T-helper 17 cell (primary cell): Measurements from ENCODE around the gene TAF3. TPM values are rescaled to one million over a fixed set of nuclear protein-coding genes. Genes with fewer than 3 reads are reported as not detected.

Experiments used
- ATAC-seq: fragments of 150-1000 bp; cut with Tn5 transposase; 2 replicates; pipeline ENCODE4 v1.10.0; 2021; ENCODE audit warnings: mild to moderate bottlenecking, moderate library complexity
- DNase-seq, 3 donors: peaks; one replicate each; pipeline versions ENCODE4 v3.0.0 to v3.0.0-alpha.2; 2020 to 2021
- H3K9me3 ChIP-seq: one replicate; pipeline ENCODE4 v1.7.0; 2013; ENCODE audit warnings: low read length, mild to moderate bottlenecking; ENCODE audit not compliant: control insufficient read depth, poor library complexity, severe bottlenecking
- H3K27ac Mint-ChIP-seq: one replicate; pipeline ENCODE4 v1.8.0; 2022; ENCODE audit warnings: mild to moderate bottlenecking, moderate library complexity, mixed read lengths
- H3K27me3 Mint-ChIP-seq: one replicate; pipeline ENCODE4 v1.8.0; 2022; ENCODE audit warnings: mixed read lengths
- H3K36me3 Mint-ChIP-seq: one replicate; pipeline ENCODE4 v1.8.0; 2022; ENCODE audit warnings: low read depth, mixed read lengths
- H3K4me1 Mint-ChIP-seq: one replicate; pipeline ENCODE4 v1.8.0; 2022; ENCODE audit warnings: mild to moderate bottlenecking, mixed read lengths
- H3K4me3 Mint-ChIP-seq: one replicate; pipeline ENCODE4 v1.8.0; 2022; ENCODE audit warnings: mild to moderate bottlenecking, moderate library complexity, mixed read lengths
- total RNA-seq, 4 donors: library from RNA in 2 of 4; stranded (reverse) in 2 of 4; gene quantifications; one replicate each; pipeline ENCODE4 v1.2.3 and lab custom pipeline; 2022 to 2026

The TAF3 gene
- total RNA-seq, 2 donors from 2014 or later = 17.0 to 18.4 TPM

GRCh38 chr10:8049045-8049864, 230.9 kb downstream of the TAF3 start:
- Mint-ChIP-seq H3K4me1 (peaks cover 58% of the 10 kb centered on the region), H3K27ac (peak overlapping the region; percentile 86), H3K36me3 (peaks cover 2% of the 10 kb centered on the region), H3K4me3 (peak overlapping the region; percentile 84), H3K27me3 (peaks cover 65% of the 10 kb centered on the region)
- no peaks in the 10 kb centered on the region for H3K9me3 ChIP-seq
- DNase-seq (no peak), ATAC-seq (no peak)

DNA sequence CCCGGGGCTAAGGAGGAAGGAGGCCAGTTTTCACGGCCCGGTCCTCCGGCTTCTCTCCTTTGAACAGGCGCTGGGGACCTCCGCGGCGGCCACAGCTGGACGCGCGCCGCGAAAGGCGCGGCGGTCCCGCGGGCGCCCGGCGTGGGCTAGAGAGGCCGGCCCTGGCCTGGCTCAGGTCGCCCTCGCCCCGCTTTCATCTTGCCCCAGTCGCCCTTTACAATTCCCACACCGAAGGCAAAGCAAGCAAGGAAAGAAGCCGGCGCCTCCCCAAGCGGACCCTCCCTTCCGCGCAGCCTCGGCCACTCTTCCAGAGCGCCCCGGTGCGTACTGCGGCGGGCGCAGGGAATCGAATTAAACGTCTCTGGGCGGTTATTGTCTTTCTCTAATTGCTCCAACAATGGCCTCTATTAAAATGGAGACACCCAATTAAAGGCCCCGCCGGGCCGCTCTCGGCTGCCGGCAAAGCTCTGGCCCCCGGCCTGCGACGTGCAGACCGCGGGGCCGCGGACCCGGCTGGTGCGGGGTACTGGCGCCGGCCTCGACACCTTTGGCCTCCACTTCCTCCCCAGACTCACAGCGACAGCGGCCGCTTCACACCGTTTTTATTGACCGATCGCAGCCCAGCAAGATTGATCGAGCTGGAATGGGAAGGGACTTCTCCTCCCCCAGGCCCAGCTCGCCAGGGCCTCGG, 231.7 kb downstream of the TAF3 start:
- ATAC-seq = no peak
- DNase-seq = no peak
- Mint-ChIP-seq H3K27me3 (peaks cover 58% of the 10 kb centered on the region), H3K4me1 (peaks cover 56% of the 10 kb centered on the region), H3K27ac (peak overlapping the region; percentile 76), H3K4me3 (peak overlapping the region; percentile 84), H3K36me3 (peaks cover 4% of the 10 kb centered on the region)
- H3K9me3 ChIP-seq = no peaks in the 10 kb centered on the region

DNA sequence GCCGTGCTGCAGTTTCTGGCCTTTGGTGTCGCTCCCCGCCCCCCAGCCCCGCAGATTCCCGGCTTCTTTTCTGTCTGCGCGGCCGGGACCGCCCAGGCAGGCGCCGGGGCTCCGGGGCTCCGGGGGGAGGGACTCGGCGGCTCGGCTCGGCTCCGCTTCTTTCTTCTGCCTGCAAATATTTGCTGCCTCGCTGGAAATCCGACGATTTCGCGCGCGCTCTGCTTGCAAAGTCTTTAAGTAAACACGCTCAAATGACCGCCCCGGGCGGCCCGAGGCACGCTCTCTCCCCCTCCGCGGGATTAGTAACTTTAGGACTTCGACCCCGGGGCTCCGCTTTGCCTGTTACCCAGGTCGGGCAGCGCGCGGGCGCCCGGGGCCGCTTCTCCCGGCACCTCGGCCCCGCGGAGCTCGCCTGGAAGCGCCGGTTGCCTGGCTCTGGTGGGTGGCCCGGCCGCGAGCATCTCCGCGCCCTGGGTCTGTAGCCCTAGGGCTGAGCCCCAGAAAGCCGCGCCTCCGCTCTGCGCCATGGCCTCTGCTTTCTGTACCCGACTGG, 232.3 kb downstream of the TAF3 start:
- H3K4me1 Mint-ChIP-seq = peaks cover 51% of the 10 kb centered on the region
- ATAC-seq (no peak), DNase-seq (no peak)
- H3K4me3 Mint-ChIP-seq = peak overlapping the region; percentile 84
- peaks cover 7% of the 10 kb centered on the region for H3K36me3 Mint-ChIP-seq
- no peaks in the 10 kb centered on the region for H3K9me3 ChIP-seq
- peaks cover 51% of the 10 kb centered on the region for H3K27me3 Mint-ChIP-seq
- H3K27ac Mint-ChIP-seq = peak overlapping the region; percentile 76

DNA sequence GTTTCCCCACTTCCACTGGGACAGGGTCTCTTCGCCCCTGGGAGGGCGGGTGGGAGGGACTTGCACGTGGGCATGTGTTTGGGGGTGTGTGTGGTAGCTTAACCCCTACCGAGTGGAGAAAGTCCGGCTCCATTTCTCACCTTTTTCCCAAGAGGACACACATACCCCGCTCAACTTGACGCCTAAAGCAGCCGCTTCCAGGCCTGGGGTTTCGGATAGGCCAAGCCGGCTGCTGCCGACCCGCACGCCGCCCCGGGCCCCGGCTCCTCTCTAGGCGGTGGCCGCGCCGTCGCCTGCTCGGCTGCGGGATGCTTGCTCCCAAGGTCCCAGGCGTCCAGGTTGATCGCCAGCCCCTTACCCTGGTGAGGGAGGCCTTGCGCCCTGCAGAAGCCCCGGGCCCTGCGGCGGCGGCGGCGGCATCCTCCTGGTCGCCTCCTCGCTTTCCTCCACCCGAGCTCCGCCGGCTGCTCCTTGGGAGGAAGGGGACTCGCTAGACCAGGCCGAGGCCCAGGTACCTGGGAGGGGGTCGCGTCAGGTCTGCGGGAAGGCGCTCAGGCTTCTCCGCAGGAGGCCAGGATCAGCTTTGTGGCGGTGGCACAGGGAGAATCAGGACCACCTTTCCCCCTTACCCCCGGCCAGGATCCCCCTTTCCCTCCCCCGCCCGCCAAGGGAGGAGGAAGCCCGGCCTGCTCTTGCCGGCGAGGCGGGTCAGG, 233.0 kb downstream of the TAF3 start:
- H3K4me3 Mint-ChIP-seq = peak overlapping the region; percentile 84
- H3K36me3 Mint-ChIP-seq = peaks cover 7% of the 10 kb centered on the region
- no peak for DNase-seq
- H3K4me1 Mint-ChIP-seq = peaks cover 45% of the 10 kb centered on the region
- ATAC-seq = no peak
- peaks cover 45% of the 10 kb centered on the region for H3K27me3 Mint-ChIP-seq
- H3K9me3 ChIP-seq = no peaks in the 10 kb centered on the region
- peak overlapping the region; percentile 76 for H3K27ac Mint-ChIP-seq

GRCh38 chr10:8051851-8052257, 233.5 kb downstream of the TAF3 start:
- ATAC-seq (no peak), DNase-seq (peak in 1 of 3 donors; percentile 5)
- H3K9me3 ChIP-seq = no peaks in the 10 kb centered on the region
- H3K36me3 Mint-ChIP-seq = peaks cover 12% of the 10 kb centered on the region
- H3K27ac Mint-ChIP-seq = peak overlapping the region; percentile 99
- H3K4me3 Mint-ChIP-seq = peak overlapping the region; percentile 97
- peaks cover 39% of the 10 kb centered on the region for H3K27me3 Mint-ChIP-seq
- peaks cover 41% of the 10 kb centered on the region for H3K4me1 Mint-ChIP-seq

- Mint-ChIP-seq H3K4me3 (peak overlapping the region; percentile 97), H3K27me3 (peaks cover 33% of the 10 kb centered on the region), H3K27ac (peak overlapping the region; percentile 99), H3K4me1 (peaks cover 40% of the 10 kb centered on the region), H3K36me3 (peaks cover 13% of the 10 kb centered on the region)
- no peaks in the 10 kb centered on the region for H3K9me3 ChIP-seq
- no peak for ATAC-seq
- DNase-seq = peak in 1 of 3 donors; percentile 4
These were observed 234.1 kb downstream of the TAF3 start for GRCh38 chr10:8052341-8052955.

DNA sequence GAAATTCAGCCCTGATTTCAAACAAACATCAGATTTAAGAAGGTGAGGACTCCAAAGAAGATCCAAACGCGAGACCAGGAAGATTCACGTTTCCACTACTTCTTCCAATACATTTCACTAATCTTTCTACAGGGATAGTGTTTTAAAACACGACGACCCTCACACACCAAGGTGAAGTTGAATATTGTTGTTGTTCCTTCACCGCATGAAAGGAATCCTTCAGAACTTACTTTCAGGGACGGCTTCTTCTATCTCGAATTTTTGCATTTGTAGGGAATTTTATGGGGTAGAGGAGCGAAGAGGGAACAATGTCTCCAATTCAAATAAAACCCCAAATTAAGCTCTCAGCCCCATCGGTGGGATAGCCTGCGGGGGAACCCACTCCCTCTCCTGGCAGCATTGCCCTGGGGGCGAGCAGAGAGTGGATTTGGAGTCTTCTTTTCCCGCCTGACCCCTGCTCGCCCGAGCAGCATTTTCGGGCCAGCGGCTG, 234.7 kb downstream of the TAF3 start:
- no peak for ATAC-seq
- no peaks in the 10 kb centered on the region for H3K9me3 ChIP-seq
- H3K27me3 Mint-ChIP-seq = peaks cover 28% of the 10 kb centered on the region
- H3K36me3 Mint-ChIP-seq = peaks cover 13% of the 10 kb centered on the region
- H3K4me1 Mint-ChIP-seq = peaks cover 42% of the 10 kb centered on the region
- H3K27ac Mint-ChIP-seq = peak overlapping the region; percentile 99
- H3K4me3 Mint-ChIP-seq = peak overlapping the region; percentile 97
- DNase-seq = no peak

- H3K9me3 ChIP-seq = no peaks in the 10 kb centered on the region
- peaks cover 21% of the 10 kb centered on the region for H3K27me3 Mint-ChIP-seq
- peaks cover 13% of the 10 kb centered on the region for H3K36me3 Mint-ChIP-seq
- ATAC-seq (peak; percentile 64), DNase-seq (peak; percentile 89 to 95 (median 93))
- peaks cover 42% of the 10 kb centered on the region for H3K4me1 Mint-ChIP-seq
- H3K27ac Mint-ChIP-seq = peak overlapping the region; percentile 99
- H3K4me3 Mint-ChIP-seq = peak overlapping the region; percentile 97
These were observed 235.3 kb downstream of the TAF3 start for GRCh38 chr10:8053446-8054243.

DNA sequence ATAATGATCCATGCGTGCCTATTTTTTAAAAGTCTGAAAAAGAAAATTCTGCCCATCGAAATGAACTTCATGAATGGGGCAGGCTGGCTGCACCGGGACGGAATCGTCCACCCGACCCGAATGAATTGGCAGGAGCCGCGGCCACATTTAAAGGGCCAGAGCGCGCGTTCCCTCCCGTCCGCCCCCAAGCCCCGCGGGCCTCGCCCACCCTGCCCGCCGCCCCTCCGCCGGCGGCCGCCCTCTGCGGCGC, 235.9 kb downstream of the TAF3 start:
- H3K4me1 Mint-ChIP-seq = peaks cover 43% of the 10 kb centered on the region
- peaks cover 16% of the 10 kb centered on the region for H3K27me3 Mint-ChIP-seq
- no peaks in the 10 kb centered on the region for H3K9me3 ChIP-seq
- H3K36me3 Mint-ChIP-seq = peaks cover 14% of the 10 kb centered on the region
- DNase-seq = no peak
- peak overlapping the region; percentile 99 for H3K27ac Mint-ChIP-seq
- peak overlapping the region; percentile 97 for H3K4me3 Mint-ChIP-seq
- peak; percentile 2 for ATAC-seq

DNA sequence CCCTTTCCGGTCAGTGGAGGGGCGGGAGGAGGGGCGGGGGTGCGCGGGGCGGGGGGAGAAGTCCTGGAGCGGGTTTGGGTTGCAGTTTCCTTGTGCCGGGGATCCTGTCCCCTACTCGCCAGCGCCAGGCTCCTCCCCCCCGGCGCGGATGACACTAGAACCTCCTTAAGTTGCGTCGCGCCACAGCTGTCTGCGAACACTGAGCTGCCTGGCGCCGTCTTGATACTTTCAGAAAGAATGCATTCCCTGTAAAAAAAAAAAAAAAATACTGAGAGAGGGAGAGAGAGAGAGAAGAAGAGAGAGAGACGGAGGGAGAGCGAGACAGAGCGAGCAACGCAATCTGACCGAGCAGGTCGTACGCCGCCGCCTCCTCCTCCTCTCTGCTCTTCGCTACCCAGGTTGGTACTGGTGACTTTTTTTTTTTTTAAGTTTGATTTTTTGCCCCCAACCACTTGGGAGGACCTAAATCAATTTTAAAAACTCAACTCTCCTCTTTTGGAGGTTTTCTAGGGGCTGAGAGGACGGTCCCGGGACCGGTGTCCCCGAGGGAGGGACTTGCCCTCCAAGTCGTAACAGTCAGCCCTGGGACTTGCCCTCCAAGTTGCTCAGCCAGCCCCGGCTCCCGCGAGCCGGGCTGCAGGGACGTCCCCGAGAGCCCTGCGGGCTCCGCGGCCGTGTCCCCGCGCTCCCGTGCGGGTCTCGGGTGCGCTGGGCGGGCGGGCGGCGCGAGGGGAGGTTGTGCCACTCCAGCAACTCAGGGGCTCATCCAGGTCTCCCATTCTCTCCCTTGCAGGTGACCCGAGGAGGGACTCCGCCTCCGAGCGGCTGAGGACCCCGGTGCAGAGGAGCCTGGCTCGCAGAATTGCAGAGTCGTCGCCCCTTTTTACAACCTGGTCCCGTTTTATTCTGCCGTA, 236.4 kb downstream of the TAF3 start, which contains the start of gene GATA3:
Gene GATA3 (plus strand): TSS at position 195 of the 914 bp plus-strand sequence. CDS start 968 bp downstream, outside the sequence.
- H3K4me3 Mint-ChIP-seq = peak within 1 kb of the TSS; percentile 97
- peak within 1 kb of the TSS; percentile 99 for H3K27ac Mint-ChIP-seq
- no peaks in the 10 kb centered on the region for H3K9me3 ChIP-seq
- peaks cover 48% of the 10 kb centered on the region for H3K4me1 Mint-ChIP-seq
- peaks cover 16% of the 10 kb centered on the region for H3K27me3 Mint-ChIP-seq
- peaks cover 14% of the 10 kb centered on the region for H3K36me3 Mint-ChIP-seq
- ATAC-seq (peak; percentile 72), DNase-seq (peak; percentile 76 to 79 (median 76))
